K562 (cell line): ENCODE data around the gene ARL4C. TPM values are rescaled to one million over a fixed set of nuclear protein-coding genes. Genes with fewer than 3 reads are reported as not detected.

Source experiments
- BDP1 ChIP-seq: IDR thresholded peaks from 3 replicates; pipeline ENCODE4 v1.6.1; 2011; ENCODE audit not compliant: insufficient read length, insufficient read depth
- RAD21 ChIP-seq, 2 experiments: fragments of 250-450 bp in 1 of 2; fragments of 450-650 bp in 1 of 2; sonication (Bioruptor Pico) in 1 of 2; formaldehyde crosslinking in 1 of 2; IDR thresholded peaks in 1 of 2; conservative IDR thresholded peaks in 1 of 2; 2 replicates each; pipeline versions ENCODE4 v1.4.0 to v1.8.0; 2020 to 2022; ENCODE audit warnings: mild to moderate bottlenecking in 2 of 2, moderate library complexity in 1 of 2
- TSC22D4 ChIP-seq: fragments of 450-650 bp; IDR thresholded peaks from 2 replicates; pipeline ENCODE4 v1.6.1; 2016; ENCODE audit warnings: missing genetic modification characterization, missing biosample characterization, control low read depth
- ZNF407 ChIP-seq: fragments of 450-650 bp; IDR thresholded peaks from 2 replicates; pipeline ENCODE4 v1.6.1; 2016; ENCODE audit warnings: low read depth
- polyA plus RNA-seq, 8 experiments: library from polyadenylated mRNA; depleted of rRNA in 4 of 8; stranded (reverse) in 5 of 8; unstranded in 3 of 8; fragments of >200 nt; fragmentation: Nextera tagmentation in 2 of 8; fragmentation: Illumina TruSeq in 1 of 8; extraction: Ambion mirVana in 2 of 8; extraction: Trizol in 1 of 8; gene quantifications; 2 replicates each; pipeline versions ENCODE4 v1.2.1 to v1.2.3, GENCODE V29; 2011 to 2014; ENCODE audit warnings: inconsistent platforms in 1 of 8, missing spikeins in 1 of 8
- total RNA-seq, 7 experiments: library from RNA; depleted of rRNA in 6 of 7; stranded (reverse); fragments of >200 nt in 6 of 7; fragmentation: Illumina TruSeq in 2 of 7; extraction: Trizol in 2 of 7; gene quantifications; 2 replicates each; pipeline versions ENCODE4 v1.2.1 to v1.2.3, GENCODE V29; 2011 to 2021; ENCODE audit warnings: low replicate concordance in 1 of 7

ARL4C gene
- total and polyA plus RNA-seq, 9 of the 15 experiments (the other 6 are each of a cell fraction or from before 2014, with no cell fraction given) = 0.03 to 0.11 (median 0.04) TPM; not detected in 5

GRCh38 chr2:234454433-234454832 lies 42.4 kb downstream of the ARL4C start (continued):
- no peak for TF ChIP-seq RAD21 (CRISPR knock-in tag; conservative IDR thresholded peaks at IDR 0.05 in 1 of 2, IDR thresholded peaks at IDR 0.05 in 1 of 2)
- TF ChIP-seq ZNF407 = no peak
- no peak for TF ChIP-seq BDP1
- no peak for TF ChIP-seq TSC22D4 (tag)
